RWPE2 (cell line): ENCODE measurements around the gene FXYD6.
A peak's percentile ranks its signal among the peaks of the same experiment; 100 is the strongest.

Experiments used
- ATAC-seq: fragments of 200-7000 bp; cut with Tn5 transposase; 3 replicates; pipeline ENCODE4 v1.9.1; 2021; ENCODE audit warnings: low read depth
- DNase-seq: peaks from one replicate; pipeline ENCODE4 v3.0.0-alpha.2; 2020; ENCODE audit warnings: low spot score
- H3K27ac ChIP-seq: fragments of 450-650 bp; 2 replicates; pipeline ENCODE4 v1.5.1; 2017; ENCODE audit warnings: mild to moderate bottlenecking; ENCODE audit not compliant: poor library complexity, severe bottlenecking
- H3K27me3 ChIP-seq: fragments of 250-450 bp; sonication (Bioruptor Pico); 2 replicates; pipeline ENCODE4 v1.5.1; 2021; ENCODE audit warnings: mild to moderate bottlenecking, moderate library complexity; ENCODE audit not compliant: insufficient read depth, poor library complexity, severe bottlenecking
- H3K36me3 ChIP-seq: fragments of 250-450 bp; sonication (Bioruptor Pico); 2 replicates; pipeline ENCODE4 v1.5.1; 2020; ENCODE audit warnings: low read depth, mild to moderate bottlenecking, moderate library complexity
- H3K4me1 ChIP-seq: fragments of 250-450 bp; sonication (Bioruptor Pico); 2 replicates; pipeline ENCODE4 v1.5.1; 2021; ENCODE audit warnings: mild to moderate bottlenecking, moderate library complexity; ENCODE audit not compliant: insufficient read depth, poor library complexity, severe bottlenecking
- H3K4me3 ChIP-seq: fragments of 250-450 bp; sonication (Bioruptor Pico); 2 replicates; pipeline ENCODE4 v1.5.1; 2021; ENCODE audit warnings: mild to moderate bottlenecking, moderate library complexity; ENCODE audit not compliant: severe bottlenecking
- H3K9me3 ChIP-seq: fragments of 250-450 bp; sonication (Bioruptor Pico); 2 replicates; pipeline ENCODE4 v1.5.1; 2021; ENCODE audit warnings: mild to moderate bottlenecking, moderate library complexity; ENCODE audit not compliant: severe bottlenecking
- TF ChIP-seq, protein P1 (sequence below): fragments of 450-650 bp; IDR thresholded peaks from one replicate; pipeline ENCODE4 v1.5.1; 2017; ENCODE audit warnings: mild to moderate bottlenecking, moderate library complexity; ENCODE audit not compliant: poor library complexity, severe bottlenecking

Gene FXYD6

GRCh38 chr11:117843666-117844484 is 32.6 kb downstream of the FXYD6 start:
- DNase-seq (no peak), ATAC-seq (peak; percentile 71; the same call in 2 of the 3 replicates)
- H3K27me3 ChIP-seq, result no peaks in the 10 kb centered on the region
- no peaks in the 10 kb centered on the region for H3K36me3 ChIP-seq
- TF ChIP-seq, protein P1, sequence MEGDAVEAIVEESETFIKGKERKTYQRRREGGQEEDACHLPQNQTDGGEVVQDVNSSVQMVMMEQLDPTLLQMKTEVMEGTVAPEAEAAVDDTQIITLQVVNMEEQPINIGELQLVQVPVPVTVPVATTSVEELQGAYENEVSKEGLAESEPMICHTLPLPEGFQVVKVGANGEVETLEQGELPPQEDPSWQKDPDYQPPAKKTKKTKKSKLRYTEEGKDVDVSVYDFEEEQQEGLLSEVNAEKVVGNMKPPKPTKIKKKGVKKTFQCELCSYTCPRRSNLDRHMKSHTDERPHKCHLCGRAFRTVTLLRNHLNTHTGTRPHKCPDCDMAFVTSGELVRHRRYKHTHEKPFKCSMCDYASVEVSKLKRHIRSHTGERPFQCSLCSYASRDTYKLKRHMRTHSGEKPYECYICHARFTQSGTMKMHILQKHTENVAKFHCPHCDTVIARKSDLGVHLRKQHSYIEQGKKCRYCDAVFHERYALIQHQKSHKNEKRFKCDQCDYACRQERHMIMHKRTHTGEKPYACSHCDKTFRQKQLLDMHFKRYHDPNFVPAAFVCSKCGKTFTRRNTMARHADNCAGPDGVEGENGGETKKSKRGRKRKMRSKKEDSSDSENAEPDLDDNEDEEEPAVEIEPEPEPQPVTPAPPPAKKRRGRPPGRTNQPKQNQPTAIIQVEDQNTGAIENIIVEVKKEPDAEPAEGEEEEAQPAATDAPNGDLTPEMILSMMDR, result peak; percentile 88
- H3K4me1 ChIP-seq, result no peaks in the 10 kb centered on the region
- H3K9me3 ChIP-seq, result no peaks in the 10 kb centered on the region
- H3K27ac ChIP-seq, result no peak overlapping the region
- no peak overlapping the region for H3K4me3 ChIP-seq

DNA sequence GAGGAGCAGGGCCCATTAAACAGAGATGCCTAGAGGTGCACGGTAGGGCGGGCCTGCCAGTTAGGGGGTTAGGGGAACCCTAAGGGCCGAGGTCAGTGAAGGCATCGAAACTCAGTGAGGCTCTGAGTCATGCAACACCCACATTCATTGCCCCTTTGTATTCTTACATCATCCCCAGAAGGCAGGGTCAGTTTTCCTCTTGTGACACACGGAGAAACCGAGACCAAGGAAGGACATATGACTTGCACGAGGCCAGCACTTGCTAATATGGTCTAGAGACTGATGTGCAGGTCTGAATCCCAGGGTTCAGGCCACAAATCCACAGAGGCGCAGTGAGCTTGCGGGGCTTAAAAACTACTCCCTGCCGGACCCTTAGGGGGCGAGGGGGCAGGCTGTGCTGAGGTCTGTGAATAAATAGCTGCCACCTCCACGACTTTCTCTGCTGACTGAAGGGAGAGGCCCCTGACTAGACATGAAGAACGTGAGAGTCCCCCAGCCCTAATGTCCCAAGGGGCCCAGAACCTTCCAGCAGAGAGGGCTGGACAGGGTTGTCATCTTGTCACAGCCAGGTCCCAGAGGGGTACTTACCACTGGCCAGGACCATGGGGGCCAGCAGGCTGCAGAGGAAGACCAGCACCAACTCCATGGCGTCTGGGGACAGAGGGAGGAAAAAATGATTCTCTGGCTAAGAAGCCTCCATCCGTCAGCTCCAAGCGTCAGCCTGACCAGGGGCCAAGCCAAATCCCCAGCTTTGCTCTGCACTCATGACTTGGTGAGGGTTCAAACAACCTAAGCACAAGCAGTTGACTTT is 34.1 kb downstream of the FXYD6 start:
- no peak for ATAC-seq
- no peak overlapping the region for H3K27ac ChIP-seq
- no peaks in the 10 kb centered on the region for H3K4me1 ChIP-seq
- H3K9me3 ChIP-seq, result no peaks in the 10 kb centered on the region
- DNase-seq, result no peak
- no peak overlapping the region for H3K4me3 ChIP-seq
- H3K36me3 ChIP-seq, result no peaks in the 10 kb centered on the region
- TF ChIP-seq, protein P1, result no peak
- H3K27me3 ChIP-seq, result no peaks in the 10 kb centered on the region

DNA sequence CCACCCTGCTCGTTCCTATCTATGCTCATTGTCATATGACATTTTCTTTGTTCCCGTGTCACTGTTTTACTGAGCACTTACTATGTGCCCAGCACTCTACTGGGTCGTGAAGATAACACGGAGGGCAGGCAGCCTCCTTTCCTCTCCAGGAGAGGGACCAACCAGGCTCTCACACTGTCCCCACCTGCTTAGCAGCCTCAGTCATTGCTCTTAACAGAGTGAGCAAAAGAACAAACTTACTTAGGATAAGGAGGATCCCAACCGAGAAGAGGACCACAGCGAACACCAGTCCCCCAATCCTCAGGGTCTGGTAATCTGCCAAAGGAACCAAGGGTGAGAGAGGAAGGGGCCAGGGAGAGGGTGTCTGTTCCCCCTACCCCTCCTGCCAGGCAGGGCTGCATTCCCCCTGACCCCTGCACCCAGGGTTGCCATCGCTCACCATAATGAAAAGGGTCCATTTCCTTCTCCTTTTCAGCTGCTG is 34.9 kb downstream of the FXYD6 start:
- no peaks in the 10 kb centered on the region for H3K36me3 ChIP-seq
- no peaks in the 10 kb centered on the region for H3K4me1 ChIP-seq
- no peaks in the 10 kb centered on the region for H3K27me3 ChIP-seq
- TF ChIP-seq, protein P1, result no peak
- no peak overlapping the region for H3K4me3 ChIP-seq
- H3K9me3 ChIP-seq, result no peaks in the 10 kb centered on the region
- no peak overlapping the region for H3K27ac ChIP-seq
- ATAC-seq (no peak), DNase-seq (no peak)

- Histone ChIP-seq H3K9me3 (no peaks in the 10 kb centered on the region), H3K4me3 (no peak overlapping the region), H3K27me3 (no peaks in the 10 kb centered on the region), H3K27ac (no peak overlapping the region), H3K4me1 (no peaks in the 10 kb centered on the region), H3K36me3 (no peaks in the 10 kb centered on the region)
- no peak for ATAC-seq
- TF ChIP-seq, protein P1, result no peak
- DNase-seq, result no peak
Observed at GRCh38 chr11:117840881-117841550, 35.4 kb downstream of the FXYD6 start.
